Ovary (tissue), 9 donors: Measurements from ENCODE around the gene GAL. TPM values are rescaled to one million over a fixed set of nuclear protein-coding genes. Genes with fewer than 3 reads are reported as not detected.

ENCODE experiments used
- DNase-seq, 5 donors: peaks; one replicate each; pipeline ENCODE4 v3.0.0-alpha.2; 2019 to 2020
- H3K27ac ChIP-seq, 2 donors: fragments of 200-600 bp; one replicate each; pipeline versions ENCODE4 v1.5.1 to v1.8.0; 2019 to 2022
- H3K27me3 ChIP-seq: fragments of 200-600 bp; one replicate; pipeline ENCODE4 v1.8.0; 2022
- H3K36me3 ChIP-seq: fragments of 200-600 bp; sonication (generic); one replicate; pipeline ENCODE4 v1.5.1; 2019
- H3K4me1 ChIP-seq: one replicate; pipeline ENCODE4 v1.8.1; 2013; ENCODE audit warnings: mild to moderate bottlenecking, moderate library complexity; ENCODE audit not compliant: insufficient read depth
- H3K4me3 ChIP-seq: fragments of 200-600 bp; sonication (generic); one replicate; pipeline ENCODE4 v1.5.1; 2017
- H3K9me3 ChIP-seq, 2 donors: fragments of 200-600 bp in 1 of 2; sonication (generic) in 1 of 2; one replicate each; pipeline versions ENCODE4 v1.5.1 to v1.8.1; 2013 to 2019; ENCODE audit warnings: mild to moderate bottlenecking in 1 of 2, moderate library complexity in 1 of 2
- CTCF ChIP-seq, 3 donors: fragments of 450-650 bp in 2 of 3; fragments of 200-600 bp in 1 of 3; IDR thresholded peaks; one replicate each; pipeline versions ENCODE4 v1.5.1 to v1.8.0; 2016 to 2022; ENCODE audit warnings: antibody characterized with exemption in 3 of 3, mild to moderate bottlenecking in 1 of 3
- EP300 ChIP-seq: sonication (generic); formaldehyde crosslinking; IDR thresholded peaks from one replicate; pipeline ENCODE4 v1.6.1; 2017; ENCODE audit warnings: antibody characterized with exemption
- POLR2A ChIP-seq: fragments of 450-650 bp; IDR thresholded peaks from one replicate; pipeline ENCODE4 v1.6.1; 2017; ENCODE audit warnings: antibody characterized with exemption, mild to moderate bottlenecking, moderate library complexity
- WGBS, 3 donors: extraction: QIAGEN DNeasy Blood & Tissue Kit in 1 of 3; methylation state at CpG; one replicate each; pipeline versions ENCODE4 v1.1.5 to v1.1.7; 2013 to 2017; 5-methylcytosine and 5-hydroxymethylcytosine counted together
- intact Hi-C, 4 donors: fragments of 100-400 bp; cut with DNase I; formaldehyde crosslinking; loops; one replicate each; pipeline versions ENCODE4 v1.11.0 to v1.15.1; 2022 to 2023
- polyA plus RNA-seq, 2 donors: library from polyadenylated mRNA; stranded (reverse); fragments of 200-250 nt in 1 of 2; fragments of 350-450 nt in 1 of 2; fragmentation: Illumina TruSeq in 1 of 2; extraction: RNeasy Lipid Tissue Mini Kit (QIAGEN cat#74804) in 1 of 2; gene quantifications; one replicate each; pipeline ENCODE4 v1.2.3, GENCODE V29; 2013 to 2014
- total RNA-seq, 7 donors: library from RNA; depleted of rRNA in 2 of 7; stranded (reverse); fragments of >200 nt in 2 of 7; fragmentation: NEBNext Ultra II Directional in 3 of 7; extraction: Animal tissue kit (Norgen Biotek cat#: 25700) in 3 of 7; gene quantifications; one replicate each; pipeline versions ENCODE4 v1.1.0 to v1.2.4, GENCODE V29; 2016 to 2023
- donor health status: DM: no; HTN: no; CAD: no; lungs with moderate emphysema.
- donor health status: DM: no; HTN: no; CAD: no.
- donor health status: Bipolar disorder and iron deficiency.
- donor health status: DM: yes; HTN: yes; CAD: no.
- donor health status: DM: no; HTN: no; CAD: no.
- donor health status: DM: yes; HTN: yes; CAD: no.

GAL gene
- total and polyA plus RNA-seq, 9 donors: 0.19 to 1.4 (median 0.36) TPM; not detected in 6

GRCh38 chr11:68661014-68661413 is 23.3 kb upstream of the GAL start:
- no peaks in the 10 kb centered on the region for H3K36me3 ChIP-seq
- no peaks in the 10 kb centered on the region for H3K27me3 ChIP-seq
- no peak for TF ChIP-seq CTCF (IDR thresholded peaks at IDR 0.05)
- TF ChIP-seq EP300: no peak
- TF ChIP-seq POLR2A: no peak
- H3K4me3 ChIP-seq: no peak overlapping the region
- intact Hi-C loops: no loop called here
- peaks cover 6% of the 10 kb centered on the region for H3K4me1 ChIP-seq
- H3K27ac ChIP-seq: no peak overlapping the region
- DNase-seq: no peak
- no peaks in the 10 kb centered on the region for H3K9me3 ChIP-seq
- WGBS, 3 donors: 71 to 84% (median 77%) methylated on average over 15 of the region's 15 CpGs

GRCh38 chr11:68661697-68662603 is 22.4 kb upstream of the GAL start:
- intact Hi-C loops: no loop called here
- DNase-seq: no peak
- Histone ChIP-seq H3K4me3 (no peak overlapping the region), H3K9me3 (no peaks in the 10 kb centered on the region), H3K36me3 (no peaks in the 10 kb centered on the region), H3K4me1 (peaks cover 6% of the 10 kb centered on the region), H3K27ac (no peak overlapping the region), H3K27me3 (no peaks in the 10 kb centered on the region)
- TF ChIP-seq POLR2A (no peak), EP300 (no peak), CTCF (IDR thresholded peaks at IDR 0.05) (no peak)
- 61 to 65% (median 63%) methylated on average over 18 of the region's 18 CpGs for WGBS, 3 donors

- TF ChIP-seq POLR2A: no peak
- no peak for TF ChIP-seq CTCF (IDR thresholded peaks at IDR 0.05)
- TF ChIP-seq EP300: no peak
- no peaks in the 10 kb centered on the region for H3K27me3 ChIP-seq
- no peaks in the 10 kb centered on the region for H3K9me3 ChIP-seq
- H3K4me3 ChIP-seq: no peak overlapping the region
- DNase-seq: no peak
- 82 to 89% (median 83%) methylated on average over 18 of the region's 18 CpGs for WGBS, 3 donors
- intact Hi-C loops: no loop called here
- peaks cover 6% of the 10 kb centered on the region for H3K4me1 ChIP-seq
- no peaks in the 10 kb centered on the region for H3K36me3 ChIP-seq
- no peak overlapping the region for H3K27ac ChIP-seq
Measured at GRCh38 chr11:68663482-68664010, 20.8 kb upstream of the GAL start.

GRCh38 chr11:68664141-68664540 is 20.2 kb upstream of the GAL start:
- DNase-seq: no peak
- Histone ChIP-seq H3K4me1 (peaks cover 3% of the 10 kb centered on the region), H3K36me3 (no peaks in the 10 kb centered on the region), H3K9me3 (no peaks in the 10 kb centered on the region), H3K4me3 (no peak overlapping the region), H3K27ac (no peak overlapping the region), H3K27me3 (no peaks in the 10 kb centered on the region)
- TF ChIP-seq CTCF (IDR thresholded peaks at IDR 0.05) (no peak), POLR2A (no peak), EP300 (no peak)
- WGBS, 3 donors: 87 to 91% (median 89%) methylated on average over 9 of the region's 9 CpGs
- intact Hi-C loops: no loop called here
